IPS-18a (cell line): ENCODE results near the gene PDE6A.
"Not testable (repeated sequence)": the region's sequence is repeated elsewhere in the genome, so short reads cannot be mapped to it uniquely, and the experiment has no call there.

ENCODE experiments used
- H3K27ac ChIP-seq: one replicate; pipeline ENCODE4 v1.5.1; 2013; ENCODE audit warnings: low read length
- H3K27me3 ChIP-seq: one replicate; pipeline ENCODE4 v1.6.1; 2013; ENCODE audit warnings: mild to moderate bottlenecking, low read length; ENCODE audit not compliant: control insufficient read depth, insufficient read depth
- H3K36me3 ChIP-seq: one replicate; pipeline ENCODE4 v1.6.1; 2013; ENCODE audit warnings: low read depth, low read length; ENCODE audit not compliant: control insufficient read depth
- H3K4me1 ChIP-seq: one replicate; pipeline ENCODE4 v1.6.1; 2013; ENCODE audit warnings: low read depth, low read length; ENCODE audit not compliant: control insufficient read depth
- H3K4me3 ChIP-seq: one replicate; pipeline ENCODE4 v1.5.1; 2013; ENCODE audit warnings: low read length
- H3K9ac ChIP-seq: one replicate; pipeline ENCODE4 v1.6.1; 2013; ENCODE audit warnings: mild to moderate bottlenecking, low read length, moderate library complexity
- H3K9me3 ChIP-seq: one replicate; pipeline ENCODE4 v1.6.1; 2013; ENCODE audit warnings: low read depth, low read length; ENCODE audit not compliant: control insufficient read depth

The PDE6A gene

DNA sequence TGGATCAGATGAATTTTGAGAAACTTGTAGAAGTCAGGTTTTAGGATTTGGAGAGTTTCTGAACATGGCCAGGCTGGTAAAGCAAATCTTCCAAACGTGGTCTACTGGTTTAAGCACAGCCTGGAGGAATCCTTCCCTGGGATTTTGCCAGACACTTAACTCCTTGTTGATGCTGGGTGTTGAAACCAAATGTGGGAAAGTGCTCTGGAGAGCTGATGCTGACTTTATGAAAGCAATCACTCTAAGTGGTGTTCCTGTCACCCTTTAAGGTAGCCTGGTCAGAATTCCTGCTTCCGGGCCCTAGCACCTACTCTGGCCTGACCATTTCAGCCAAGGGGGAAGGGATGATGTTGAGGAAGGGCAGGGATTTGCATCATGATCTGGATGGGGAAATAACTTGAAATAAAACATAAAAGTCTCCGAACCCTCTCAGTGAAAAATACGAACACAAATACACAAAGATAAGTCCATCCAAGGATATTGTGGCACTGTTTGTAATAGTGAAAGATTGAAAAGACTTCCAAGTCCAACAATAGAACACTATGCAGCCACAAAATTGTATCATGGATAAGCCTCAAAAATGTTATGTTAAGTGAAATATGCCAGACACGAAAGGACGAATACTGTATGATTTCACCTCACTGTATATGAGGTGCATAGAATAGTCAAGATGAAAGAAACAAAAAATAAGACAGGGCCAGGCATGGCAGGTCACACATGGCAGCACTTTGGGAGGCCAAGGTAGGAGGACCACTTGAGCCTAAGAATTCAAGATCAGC is 57.7 kb downstream of the PDE6A start:
- Histone ChIP-seq H3K27me3 (no peaks in the 10 kb centered on the region), H3K27ac (no peak overlapping the region), H3K9me3 (no peaks in the 10 kb centered on the region), H3K36me3 (no peaks in the 10 kb centered on the region), H3K4me3 (no peak overlapping the region), H3K4me1 (no peaks in the 10 kb centered on the region), H3K9ac (no peak overlapping the region)

DNA sequence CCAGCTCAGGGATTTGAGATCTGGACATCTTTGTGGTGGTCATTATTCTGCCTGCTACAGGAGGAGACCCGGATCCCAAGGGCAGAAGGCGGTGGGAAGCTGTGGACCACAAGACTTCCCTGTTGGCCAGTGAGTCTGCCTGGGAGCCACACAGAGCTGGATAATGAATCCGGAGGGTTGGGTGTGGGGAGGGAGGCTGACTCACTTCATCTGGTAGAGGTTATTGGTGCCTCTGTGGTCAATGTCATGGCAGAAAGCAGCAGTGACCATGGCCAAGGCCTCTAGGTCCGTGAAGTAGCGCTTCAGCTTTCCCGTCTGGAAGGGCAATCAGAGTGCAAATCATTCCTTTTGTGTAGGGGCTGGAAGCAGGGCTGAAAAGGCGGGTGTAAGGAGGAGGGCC is 58.5 kb downstream of the PDE6A start:
- no peak overlapping the region for H3K9ac ChIP-seq
- H3K27me3 ChIP-seq: no peaks in the 10 kb centered on the region
- no peaks in the 10 kb centered on the region for H3K4me1 ChIP-seq
- no peaks in the 10 kb centered on the region for H3K9me3 ChIP-seq
- no peak overlapping the region for H3K27ac ChIP-seq
- no peaks in the 10 kb centered on the region for H3K36me3 ChIP-seq
- H3K4me3 ChIP-seq: no peak overlapping the region

DNA sequence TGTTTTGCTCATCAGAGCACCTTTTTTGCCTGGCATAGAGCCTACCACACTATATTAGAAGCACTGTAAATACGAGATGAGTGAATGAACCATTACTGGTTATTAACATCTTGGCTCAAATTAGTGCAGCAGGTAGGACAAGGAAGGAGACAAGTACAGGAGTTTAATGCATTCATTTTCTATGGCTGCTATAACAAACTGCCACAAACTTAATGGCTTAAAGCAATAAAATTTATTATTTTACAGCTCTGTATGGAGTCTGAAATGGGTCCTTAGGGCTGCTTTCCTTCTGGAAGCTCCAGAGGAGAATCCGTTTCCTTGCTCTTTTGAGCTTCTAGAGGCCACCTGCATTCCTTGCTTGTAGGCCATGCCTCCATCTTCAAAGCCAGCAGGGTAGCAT is 59.1 kb downstream of the PDE6A start:
- no peak overlapping the region for H3K27ac ChIP-seq
- H3K9ac ChIP-seq: no peak overlapping the region
- H3K9me3 ChIP-seq: no peaks in the 10 kb centered on the region
- H3K4me1 ChIP-seq: no peaks in the 10 kb centered on the region
- H3K27me3 ChIP-seq: no peaks in the 10 kb centered on the region
- H3K4me3 ChIP-seq: no peak overlapping the region
- H3K36me3 ChIP-seq: no peaks in the 10 kb centered on the region

DNA sequence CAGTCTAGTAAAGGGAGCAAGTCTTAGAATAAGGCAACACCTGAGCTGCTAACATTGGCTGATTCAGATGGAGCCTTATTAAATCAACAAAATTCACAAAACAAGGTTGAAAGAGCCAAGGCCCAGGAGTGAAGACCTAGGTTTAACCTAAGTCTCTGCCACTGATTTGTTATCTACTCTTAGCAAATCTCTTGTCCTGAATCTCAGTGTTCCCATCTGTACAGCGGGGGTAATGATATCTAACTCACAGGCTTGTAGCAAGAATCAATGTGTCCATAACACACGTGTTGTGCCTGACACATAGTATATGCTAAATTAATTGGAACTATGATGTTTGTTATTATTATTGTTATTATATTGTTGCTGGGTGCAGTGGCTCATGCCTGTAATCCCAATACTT is 61.0 kb downstream of the PDE6A start:
- H3K27me3 ChIP-seq: no peaks in the 10 kb centered on the region
- no peaks in the 10 kb centered on the region for H3K9me3 ChIP-seq
- H3K36me3 ChIP-seq: no peaks in the 10 kb centered on the region
- H3K4me3 ChIP-seq: no peak overlapping the region
- H3K9ac ChIP-seq: no peak overlapping the region
- H3K27ac ChIP-seq: no peak overlapping the region
- no peaks in the 10 kb centered on the region for H3K4me1 ChIP-seq

DNA sequence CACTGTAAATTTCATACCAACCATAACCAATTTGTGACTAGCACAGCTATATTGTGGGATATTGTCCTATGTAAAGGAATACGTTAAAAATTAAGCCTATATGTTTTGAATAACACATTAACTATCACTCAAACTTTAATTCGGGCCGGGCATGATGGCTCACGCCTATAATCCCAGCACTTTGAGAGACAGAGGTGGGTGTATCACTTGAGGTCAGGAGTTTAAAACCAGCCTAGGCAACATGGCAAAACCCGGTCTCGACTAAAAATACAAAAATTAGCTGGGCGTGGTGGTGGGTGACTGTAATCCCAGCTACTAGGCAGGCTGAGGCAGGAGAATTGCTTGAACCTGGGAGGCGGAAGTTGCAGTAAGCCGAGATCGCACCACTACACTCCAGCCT is 62.0 kb downstream of the PDE6A start:
- H3K27ac ChIP-seq, H3K9me3 ChIP-seq, H3K27me3 ChIP-seq, H3K36me3 ChIP-seq, H3K4me1 ChIP-seq, H3K4me3 ChIP-seq, H3K9ac ChIP-seq: not testable (repeated sequence)

DNA sequence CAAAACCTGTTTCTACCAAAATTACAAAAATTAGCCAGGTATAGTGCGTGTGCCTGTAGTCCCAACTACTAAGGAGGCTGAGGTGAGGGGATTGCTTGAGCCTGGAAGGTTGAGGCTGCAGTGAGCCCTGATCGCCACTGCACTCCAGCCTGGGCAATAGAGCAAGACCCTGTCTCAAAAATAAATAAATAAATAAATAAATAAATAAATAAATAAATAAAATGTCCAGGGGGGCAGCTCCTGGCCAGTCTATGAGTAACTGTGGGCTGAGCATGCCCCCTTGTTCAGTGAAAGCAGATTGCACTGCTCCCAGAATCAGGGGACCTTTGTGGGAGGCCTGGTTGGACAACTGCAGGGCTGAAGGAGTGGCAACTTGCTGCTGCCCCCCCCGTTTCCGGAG is 62.7 kb downstream of the PDE6A start:
- Histone ChIP-seq H3K9me3 (no peaks in the 10 kb centered on the region), H3K27ac (no peak overlapping the region), H3K27me3 (no peaks in the 10 kb centered on the region), H3K9ac (no peak overlapping the region), H3K4me3 (no peak overlapping the region), H3K4me1 (no peaks in the 10 kb centered on the region), H3K36me3 (no peaks in the 10 kb centered on the region)

DNA sequence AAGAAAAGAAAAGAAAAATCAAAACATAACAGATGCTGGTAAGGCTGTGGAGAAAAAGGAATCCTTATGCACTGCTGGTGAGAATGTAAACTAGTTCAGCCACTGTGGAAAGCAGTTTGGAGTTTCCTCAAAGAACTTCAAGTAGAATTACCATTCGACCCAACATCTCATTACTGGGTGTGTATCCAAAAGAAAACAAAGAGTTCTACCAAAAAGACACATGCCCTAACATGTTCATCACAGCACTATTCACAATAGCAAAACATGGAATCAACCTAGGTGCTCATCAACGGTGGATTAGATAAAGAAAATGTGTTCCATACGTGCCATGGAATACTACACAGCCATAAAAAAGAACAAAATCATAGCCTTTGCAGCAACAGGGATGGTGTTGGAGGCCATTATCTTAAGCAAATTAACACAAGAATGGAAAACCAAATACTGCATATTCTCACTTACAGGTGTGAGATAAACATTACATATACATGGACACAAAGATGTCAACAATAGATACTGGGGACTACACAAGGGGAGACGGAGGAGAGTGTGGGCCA is 63.4 kb downstream of the PDE6A start:
- H3K9ac ChIP-seq: no peak overlapping the region
- H3K4me3 ChIP-seq: no peak overlapping the region

DNA sequence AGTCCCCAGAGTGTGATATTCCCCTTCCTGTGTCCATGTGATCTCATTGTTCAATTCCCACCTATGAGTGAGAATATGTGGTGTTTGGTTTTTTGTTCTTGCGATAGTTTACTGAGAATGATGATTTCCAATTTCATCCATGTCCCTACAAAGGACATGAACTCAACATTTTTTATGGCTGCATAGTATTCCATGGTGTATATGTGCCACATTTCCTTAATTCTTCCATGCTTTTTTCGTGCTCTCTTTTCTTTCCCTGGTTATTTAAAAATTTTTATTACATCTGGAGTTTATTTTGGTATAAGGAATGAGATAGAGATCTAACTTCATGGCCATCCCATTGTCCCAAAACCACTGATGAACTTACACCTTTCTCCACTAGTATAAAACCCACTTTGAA is 65.0 kb downstream of the PDE6A start:
- not testable (repeated sequence) for H3K36me3 ChIP-seq, H3K27ac ChIP-seq, H3K4me1 ChIP-seq, H3K9ac ChIP-seq, H3K9me3 ChIP-seq, H3K27me3 ChIP-seq, H3K4me3 ChIP-seq

More for the DNA sequence above, 63.4 kb downstream of the PDE6A start:
- Histone ChIP-seq H3K9me3 (no peaks in the 10 kb centered on the region), H3K4me1 (no peaks in the 10 kb centered on the region), H3K27ac (no peak overlapping the region), H3K36me3 (no peaks in the 10 kb centered on the region), H3K27me3 (no peaks in the 10 kb centered on the region)

DNA sequence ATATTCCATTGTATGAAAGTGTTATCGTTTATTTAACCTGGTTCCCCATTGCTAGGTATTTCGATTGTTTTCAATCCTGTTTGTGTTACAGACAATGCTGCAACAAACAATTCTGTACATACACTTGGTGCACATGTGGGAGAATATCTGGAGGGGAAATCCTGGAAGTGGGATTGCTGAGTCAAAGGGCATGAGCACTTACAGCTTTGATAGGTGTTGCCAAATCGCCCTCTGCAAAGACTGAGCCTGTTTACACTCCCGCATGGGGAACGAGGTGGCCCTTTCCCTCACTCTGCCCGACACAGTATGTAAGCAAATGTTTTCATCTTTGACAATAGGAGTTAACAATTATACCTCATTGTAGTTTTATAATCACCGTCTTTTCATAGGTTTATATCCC is 66.2 kb downstream of the PDE6A start:
- Histone ChIP-seq H3K9me3 (no peaks in the 10 kb centered on the region), H3K4me3 (no peak overlapping the region), H3K27me3 (no peaks in the 10 kb centered on the region), H3K4me1 (no peaks in the 10 kb centered on the region), H3K27ac (no peak overlapping the region), H3K9ac (no peak overlapping the region), H3K36me3 (no peaks in the 10 kb centered on the region)

DNA sequence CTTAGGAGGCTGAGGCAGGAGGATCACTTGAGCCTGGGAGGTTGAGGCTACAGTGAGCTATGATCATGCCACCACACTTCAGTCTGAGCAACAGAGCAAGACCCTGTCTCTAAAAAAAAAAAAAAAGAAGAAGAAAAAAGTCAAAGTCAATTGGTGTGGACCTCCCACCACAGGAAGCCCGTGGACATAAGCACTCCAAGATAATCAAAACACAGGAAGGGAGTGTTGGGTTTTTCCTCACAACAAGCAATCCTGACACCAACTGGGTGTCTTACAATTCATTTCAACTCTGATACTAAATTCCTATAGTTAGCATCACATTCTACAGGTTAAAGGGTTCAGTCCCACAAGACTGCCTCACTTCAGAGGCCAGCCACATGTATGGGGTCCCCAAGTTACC is 70.7 kb downstream of the PDE6A start:
- no peaks in the 10 kb centered on the region for H3K27me3 ChIP-seq
- no peaks in the 10 kb centered on the region for H3K4me1 ChIP-seq
- no peak overlapping the region for H3K9ac ChIP-seq
- H3K4me3 ChIP-seq: no peak overlapping the region
- no peaks in the 10 kb centered on the region for H3K9me3 ChIP-seq
- H3K27ac ChIP-seq: no peak overlapping the region
- H3K36me3 ChIP-seq: no peaks in the 10 kb centered on the region

DNA sequence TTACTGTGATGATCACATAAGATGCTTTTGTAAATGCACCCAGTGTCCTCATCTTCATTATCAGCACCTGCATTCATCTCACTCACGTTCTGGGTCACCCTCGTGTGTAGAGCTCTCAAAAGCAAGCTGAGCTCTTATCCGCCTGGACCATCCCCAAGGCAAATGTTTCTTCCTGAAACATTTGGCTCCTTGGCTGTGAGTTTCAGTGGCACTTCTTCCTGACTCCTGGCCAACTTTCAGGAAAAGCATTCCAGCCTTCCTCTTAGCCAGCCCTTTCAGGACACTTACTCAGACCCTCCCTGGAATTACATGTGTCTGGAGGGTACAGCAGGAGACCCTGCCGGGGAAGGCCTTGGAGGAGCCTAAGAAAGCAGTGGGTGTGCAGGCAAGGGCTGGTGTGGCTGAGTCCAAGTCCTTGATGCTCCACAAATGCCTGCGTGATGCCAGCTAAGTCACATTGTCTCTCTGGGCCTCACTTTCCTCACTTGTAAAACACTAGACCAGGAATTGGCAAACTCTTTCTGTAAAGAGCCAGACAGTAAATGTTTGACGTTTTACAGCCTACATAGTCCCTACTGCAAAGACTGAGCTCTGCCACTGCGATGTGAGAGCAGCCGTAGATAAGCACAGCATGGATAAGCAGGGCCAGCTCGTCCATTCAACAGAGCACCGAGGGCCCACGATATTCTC is 72.1 kb downstream of the PDE6A start:
- Histone ChIP-seq H3K4me1 (no peaks in the 10 kb centered on the region), H3K27me3 (no peaks in the 10 kb centered on the region), H3K27ac (no peak overlapping the region), H3K9ac (no peak overlapping the region), H3K36me3 (no peaks in the 10 kb centered on the region), H3K9me3 (no peaks in the 10 kb centered on the region), H3K4me3 (no peak overlapping the region)

DNA sequence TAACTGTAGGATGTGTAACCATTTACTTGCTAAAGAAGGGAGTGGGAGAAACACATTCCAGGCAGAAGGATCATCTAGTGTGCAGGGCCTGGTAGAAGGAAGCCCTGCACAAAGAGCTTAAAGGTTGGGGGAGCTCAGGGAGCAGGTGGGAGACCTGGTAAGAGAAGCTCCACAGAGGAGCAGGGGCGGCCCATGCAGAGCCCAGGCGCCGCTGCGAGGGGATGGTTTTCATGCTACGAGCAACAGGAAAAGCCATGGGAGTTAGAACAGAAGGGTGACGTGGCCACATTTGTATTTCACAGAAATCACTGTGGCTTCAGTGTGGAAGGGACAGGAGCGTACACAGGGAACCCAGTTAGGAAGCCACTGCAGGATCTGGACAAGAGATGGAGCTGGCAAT is 73.1 kb downstream of the PDE6A start:
- no peak overlapping the region for H3K9ac ChIP-seq
- H3K36me3 ChIP-seq: no peaks in the 10 kb centered on the region
- H3K27ac ChIP-seq: no peak overlapping the region
- H3K27me3 ChIP-seq: no peaks in the 10 kb centered on the region
- no peaks in the 10 kb centered on the region for H3K9me3 ChIP-seq
- no peaks in the 10 kb centered on the region for H3K4me1 ChIP-seq
- H3K4me3 ChIP-seq: no peak overlapping the region
